CD4-positive, alpha-beta T cell treated with Interleukin-10 for 1 hour (primary cell): ENCODE results near the gene SDC3.
"Not testable (repeated sequence)": the region's sequence is repeated elsewhere in the genome, so short reads cannot be mapped to it uniquely, and the experiment has no call there.

Source experiments
- DNase-seq: peaks from one replicate; pipeline ENCODE4 v3.0.0-alpha.2; 2020

SDC3 gene

DNA sequence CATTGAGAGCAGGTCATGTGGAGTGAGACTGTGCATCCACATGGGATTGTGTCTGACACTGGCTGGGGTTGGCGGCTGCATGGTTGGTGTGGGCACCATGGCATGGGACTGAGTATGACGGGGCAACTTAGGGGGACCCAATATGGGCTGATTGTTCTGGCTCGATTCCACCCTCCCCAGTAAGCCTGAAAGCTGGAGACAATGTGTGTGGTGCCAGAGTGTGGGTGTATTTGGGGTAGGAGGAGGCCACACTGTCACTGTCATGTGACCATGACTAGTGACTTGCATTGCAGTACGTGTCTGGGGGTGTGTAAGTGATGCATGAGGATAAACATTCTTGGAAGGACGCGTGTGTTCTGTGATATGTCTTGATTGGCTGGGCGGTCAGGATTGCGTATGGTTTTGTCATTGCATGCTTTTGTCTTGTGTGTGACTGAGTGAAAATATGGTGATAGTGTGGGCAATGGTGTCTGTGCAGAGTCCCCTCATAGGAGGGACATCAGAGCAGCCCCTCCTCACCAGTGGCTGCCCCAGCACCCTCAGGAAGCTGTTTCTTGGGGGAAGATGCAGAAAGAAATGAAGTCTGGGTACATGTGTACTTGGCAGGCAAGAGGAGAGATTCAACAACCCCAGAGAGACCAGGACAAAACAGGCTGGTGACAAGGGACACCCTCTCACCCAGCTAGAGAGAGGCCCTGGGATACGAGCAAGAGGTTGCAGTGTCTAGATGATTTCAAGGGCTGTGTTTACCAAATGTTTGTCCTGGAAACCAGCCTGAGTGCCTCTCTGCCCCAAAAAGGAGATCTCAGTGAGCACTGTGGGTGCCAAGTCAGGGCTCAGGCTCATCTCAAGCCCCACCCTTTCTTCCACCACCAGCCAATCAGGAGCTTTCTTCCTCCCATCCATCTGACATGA lies 36.3 kb downstream of the SDC3 start:
- no peak for DNase-seq

- no peak for DNase-seq
These were observed 37.2 kb downstream of the SDC3 start for GRCh38 chr1:30871276-30871871.

DNA sequence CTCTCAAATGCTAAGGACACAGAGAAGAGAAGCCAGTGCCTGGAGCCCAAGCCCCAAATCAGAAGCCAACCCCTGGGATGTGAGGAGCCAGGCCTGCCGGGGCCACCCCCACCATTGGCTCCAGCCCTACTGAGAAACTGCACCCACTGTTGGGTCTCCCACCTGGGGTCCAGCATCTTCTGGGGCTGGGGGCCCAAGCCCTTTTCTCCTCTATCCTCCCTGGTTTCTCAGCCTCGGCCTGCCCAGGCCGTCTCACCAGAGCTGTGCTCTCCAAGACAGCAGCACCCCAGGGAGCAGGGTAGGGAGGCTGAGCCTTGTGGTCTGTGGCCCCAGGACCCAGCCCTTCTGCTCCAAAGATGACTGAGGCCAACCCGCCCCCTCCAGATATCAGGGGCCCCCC lies 37.9 kb downstream of the SDC3 start:
- DNase-seq, result no peak

DNA sequence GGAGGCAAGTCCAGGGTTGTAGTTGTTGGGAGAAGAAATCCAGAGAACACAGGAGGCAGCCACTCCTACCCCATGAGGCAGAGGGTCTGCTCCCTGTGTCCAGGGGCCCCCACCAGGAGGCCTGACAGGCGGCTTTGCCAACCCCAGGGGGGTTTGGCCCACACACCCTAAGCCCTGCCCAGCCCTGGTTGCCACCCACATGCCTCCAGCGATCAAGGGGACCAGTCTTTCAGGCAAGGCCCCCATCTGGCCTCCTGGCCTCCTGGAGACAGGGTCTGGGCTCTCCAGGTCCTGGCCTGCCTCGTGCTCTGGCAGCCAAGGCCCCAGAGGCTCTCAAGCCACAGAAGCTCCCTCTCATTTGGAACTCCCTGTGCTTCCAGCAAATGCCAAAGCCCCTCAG lies 38.5 kb downstream of the SDC3 start:
- no peak for DNase-seq

DNA sequence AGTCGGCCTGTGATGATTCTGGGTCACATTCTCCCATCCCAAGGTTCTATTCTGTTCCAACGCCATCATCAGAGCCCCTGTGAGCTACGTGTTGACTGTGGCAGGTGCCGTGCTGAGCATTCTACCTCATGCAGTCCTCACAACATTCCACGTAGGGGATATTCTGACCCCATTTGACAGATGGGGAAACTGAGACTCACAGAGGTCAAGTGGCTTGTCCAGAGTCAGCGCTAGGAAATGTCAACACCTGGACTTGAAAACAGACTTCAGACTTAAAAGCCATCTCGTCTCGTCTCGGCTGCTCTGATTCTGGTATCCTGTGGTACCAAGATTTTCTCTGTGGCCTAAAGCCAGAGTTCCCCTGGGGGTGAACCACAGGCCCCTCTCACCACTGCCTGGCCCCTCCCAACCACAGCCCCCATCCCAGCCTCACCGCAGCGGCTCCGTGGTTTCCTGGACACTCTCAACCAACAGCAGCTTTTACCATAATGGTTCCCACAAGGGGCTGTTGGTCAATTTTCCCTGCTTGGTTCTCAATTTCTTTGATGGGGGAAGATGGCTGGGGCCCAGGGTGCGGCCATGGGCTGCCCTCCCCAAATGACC lies 39.6 kb downstream of the SDC3 start:
- no peak for DNase-seq

- not testable (repeated sequence) for DNase-seq
These were observed 40.5 kb downstream of the SDC3 start for GRCh38 chr1:30868057-30868456.

DNA sequence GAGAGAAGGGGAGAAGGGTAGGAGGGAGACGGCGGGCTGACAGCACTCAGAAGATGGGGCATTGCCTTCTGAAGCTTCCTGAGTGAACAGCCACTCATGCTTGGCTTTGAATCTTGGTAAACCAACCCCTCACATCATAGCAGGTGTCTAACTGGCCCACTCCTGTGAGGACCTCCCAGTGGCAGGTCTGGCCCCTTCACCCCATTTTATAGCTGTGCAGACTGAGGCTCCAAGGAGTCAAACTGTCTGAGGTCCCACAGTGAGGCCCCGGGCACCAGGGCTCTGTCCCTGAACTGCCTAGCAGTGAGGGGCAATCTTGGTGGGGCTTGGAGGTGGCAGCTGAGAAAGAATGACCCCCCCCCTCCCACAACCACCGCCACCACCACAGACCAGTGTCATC lies 41.0 kb downstream of the SDC3 start:
- no peak for DNase-seq

DNA sequence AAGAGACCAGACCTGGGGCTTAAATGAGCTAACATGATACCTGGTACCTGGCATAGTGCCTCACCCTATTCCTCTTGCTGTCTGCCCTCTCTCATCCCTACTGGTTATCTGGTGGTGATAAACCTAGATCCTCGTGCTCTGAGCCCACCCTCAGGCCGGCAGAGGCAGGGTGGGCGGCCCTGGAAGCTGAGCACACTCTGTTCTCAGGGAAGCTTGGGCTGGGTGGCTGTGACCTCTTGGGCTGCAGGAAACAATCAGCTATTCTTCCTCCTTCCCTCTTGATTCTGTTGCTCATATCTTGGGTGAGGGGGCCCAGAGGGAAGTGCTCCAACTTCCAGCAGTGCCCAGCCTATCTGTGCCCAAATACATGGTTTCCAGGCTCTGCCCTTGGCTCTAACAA lies 42.0 kb downstream of the SDC3 start:
- DNase-seq, result no peak

GRCh38 chr1:30864681-30865080 lies 43.9 kb downstream of the SDC3 start:
- DNase-seq, result no peak

- DNase-seq, result no peak
These were observed 44.5 kb downstream of the SDC3 start for GRCh38 chr1:30863858-30864604.

GRCh38 chr1:30860320-30860652 lies 48.3 kb downstream of the SDC3 start:
- no peak for DNase-seq

DNA sequence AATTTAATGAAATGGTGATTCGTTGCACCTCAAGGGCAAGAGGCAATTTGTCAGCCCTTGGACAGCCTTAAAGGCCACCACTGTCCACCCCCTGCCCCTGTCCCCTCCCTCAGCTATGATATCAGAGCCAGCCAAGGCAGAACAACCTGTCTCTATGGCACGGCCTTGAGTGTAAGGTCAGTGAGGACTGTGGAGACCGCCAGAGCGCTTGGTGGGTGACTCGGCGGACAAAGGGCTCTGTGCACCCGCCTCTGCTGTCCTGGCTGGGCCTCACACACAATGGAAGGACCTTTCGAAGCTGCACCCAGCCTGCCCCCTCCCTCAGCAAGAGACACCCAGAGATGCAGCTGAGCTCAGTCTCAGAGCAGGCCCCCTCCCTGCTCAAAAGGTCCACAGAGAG lies 50.6 kb downstream of the SDC3 start:
- no peak for DNase-seq

DNA sequence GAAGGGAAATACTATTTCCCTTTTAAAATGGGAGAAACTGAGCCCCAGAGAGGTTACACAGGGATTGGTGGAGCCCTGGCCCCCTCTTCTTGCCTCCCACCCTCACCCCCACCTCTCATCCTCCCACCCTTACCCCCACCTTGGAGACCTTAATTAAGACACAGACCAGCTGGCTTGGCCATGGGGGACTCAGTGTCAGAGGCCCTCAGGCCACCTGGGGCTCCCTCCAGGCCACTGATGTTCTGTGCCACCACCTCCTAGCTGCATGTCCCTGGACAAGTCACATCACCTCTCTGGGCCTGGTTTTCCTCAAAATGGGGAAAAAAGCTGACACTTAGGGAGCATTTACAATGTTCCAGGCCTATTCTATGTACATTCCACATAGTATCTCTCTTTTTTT lies 51.5 kb downstream of the SDC3 start:
- DNase-seq, result no peak

DNA sequence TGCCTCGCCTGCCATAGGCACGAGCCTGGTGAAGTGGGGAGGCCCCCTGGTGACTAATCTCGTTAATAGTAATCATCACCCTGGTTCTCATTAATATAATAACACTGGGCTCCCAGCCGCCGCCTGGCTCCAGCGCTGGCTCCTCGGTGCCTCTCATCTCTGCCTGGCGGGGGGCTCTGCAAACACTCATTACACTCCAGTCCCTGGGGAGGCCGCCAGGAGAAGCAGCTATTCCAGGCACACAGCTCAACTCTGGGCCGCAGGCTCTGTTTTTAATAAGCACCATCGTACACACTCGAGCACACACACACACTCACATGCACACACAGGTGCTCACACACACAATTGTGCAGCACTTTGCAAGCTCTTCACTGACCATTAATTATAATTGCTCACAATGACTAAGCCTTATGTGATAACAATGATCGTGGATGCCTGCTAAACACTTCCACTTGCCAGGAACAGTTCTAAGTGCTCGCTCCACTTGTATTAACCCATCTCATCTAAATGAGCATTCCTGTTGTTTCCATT lies 52.2 kb downstream of the SDC3 start:
- no peak for DNase-seq

DNA sequence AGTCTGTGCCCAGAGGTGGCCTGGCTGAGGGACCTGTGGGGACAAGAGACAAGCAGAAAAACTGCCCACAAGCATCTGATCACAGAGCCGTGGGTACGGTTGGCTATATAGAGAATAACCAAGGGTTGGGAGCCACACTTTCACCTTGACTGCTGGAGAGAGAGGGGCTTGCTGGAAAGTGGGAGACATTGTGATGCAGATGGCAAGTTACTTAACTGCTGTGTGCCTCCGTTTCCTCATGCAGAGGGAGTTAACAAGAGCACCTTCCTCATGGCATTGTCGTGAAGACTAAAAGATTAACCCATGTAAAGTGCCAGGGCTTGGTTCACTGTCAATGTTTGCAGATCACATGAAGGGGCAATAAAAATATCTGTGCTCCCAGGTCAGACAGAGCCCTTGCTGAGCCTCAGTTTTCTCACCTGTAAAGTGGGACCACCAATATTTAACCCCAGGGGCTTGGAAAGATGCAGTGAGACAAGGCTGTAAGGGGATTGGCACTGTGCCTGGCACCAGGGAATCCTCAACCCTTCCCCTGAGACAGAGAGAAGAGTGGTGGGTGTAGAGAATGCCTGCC lies 52.8 kb downstream of the SDC3 start:
- no peak for DNase-seq

DNA sequence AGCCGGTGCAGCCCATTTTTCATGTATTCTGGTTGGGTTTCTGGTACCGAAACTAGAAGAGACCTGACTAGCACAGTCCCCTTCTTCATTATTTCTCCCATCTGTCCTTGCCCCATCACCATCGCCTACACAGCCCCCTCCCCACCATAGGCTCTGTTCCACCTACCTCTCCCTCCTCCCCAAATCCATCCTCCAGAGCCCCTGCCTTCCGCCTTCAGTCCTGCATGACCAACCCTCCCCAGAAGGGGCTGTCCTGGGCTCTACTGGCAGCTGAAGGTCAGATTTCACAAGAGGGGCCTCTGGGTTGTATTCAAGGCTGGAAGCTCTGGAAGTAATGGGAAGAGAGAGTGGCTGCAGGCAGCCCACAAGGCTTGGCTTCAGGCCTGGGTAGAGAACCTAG lies 55.2 kb downstream of the SDC3 start:
- no peak for DNase-seq

GRCh38 chr1:30852026-30852425 lies 56.5 kb downstream of the SDC3 start:
- DNase-seq, result no peak

DNA sequence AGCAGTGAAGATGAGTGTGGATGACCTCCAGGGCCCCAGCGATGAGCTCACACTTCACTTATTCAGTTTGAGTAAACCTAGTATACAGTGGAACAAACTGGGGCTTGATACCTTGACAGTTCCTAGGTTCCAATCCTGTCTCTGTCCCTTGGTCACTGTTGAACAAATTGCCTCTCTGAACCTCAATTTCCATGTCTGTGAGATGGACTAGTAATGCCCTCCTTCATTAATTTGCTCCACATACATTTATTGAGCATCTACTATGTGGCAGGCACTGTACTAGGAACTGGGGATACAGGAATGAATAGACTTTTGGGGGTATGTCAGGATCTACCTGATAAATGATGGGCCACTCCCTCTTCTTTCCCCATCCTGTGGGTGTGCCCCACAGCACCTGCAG lies 57.3 kb downstream of the SDC3 start:
- no peak for DNase-seq

GRCh38 chr1:30850607-30851006 lies 58.0 kb downstream of the SDC3 start:
- DNase-seq, result no peak

GRCh38 chr1:30848130-30848529 lies 60.4 kb downstream of the SDC3 start:
- DNase-seq, result no peak

DNA sequence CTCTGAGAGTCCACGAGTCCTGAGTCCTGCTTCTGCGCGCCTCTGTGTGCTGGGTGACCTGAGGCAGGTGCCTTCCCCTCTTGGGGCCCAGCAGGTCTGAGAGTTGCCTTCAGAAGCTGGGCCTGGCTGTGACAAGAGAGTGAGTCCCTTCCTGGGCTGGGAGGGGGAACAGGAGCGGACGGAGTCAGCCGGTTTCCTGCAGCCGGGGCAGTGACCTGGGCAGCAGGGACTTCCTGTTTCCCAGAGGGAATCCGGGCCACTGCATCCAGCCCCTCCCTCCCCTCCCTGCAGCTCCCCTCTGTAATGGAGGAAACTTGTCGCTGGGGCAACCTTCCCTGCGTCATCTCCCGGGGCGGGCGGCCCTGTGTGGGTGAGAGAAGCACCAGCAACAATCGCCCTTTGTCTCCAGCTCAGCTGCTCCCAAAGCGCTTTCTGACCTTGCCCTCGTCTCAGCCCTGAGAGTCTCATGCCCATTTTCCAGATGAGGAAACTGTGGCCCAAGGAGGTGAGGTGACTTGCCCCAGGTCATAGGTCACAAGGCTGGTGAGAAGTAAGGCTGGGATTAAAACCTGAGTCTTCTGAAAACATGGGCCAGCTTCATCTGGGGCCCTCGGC lies 61.1 kb downstream of the SDC3 start:
- no peak for DNase-seq

- no peak for DNase-seq
These were observed 62.0 kb downstream of the SDC3 start for GRCh38 chr1:30846587-30846986.

GRCh38 chr1:30845904-30846290 lies 62.7 kb downstream of the SDC3 start:
- no peak for DNase-seq
